Trophoblast cell (in vitro differentiated cells and primary cell): Measurements from ENCODE around the gene TTYH2.

Experiments
- DNase-seq, 2 donors: peaks; one replicate each; pipeline ENCODE4 v3.0.0-alpha.2; 2016
- H2AFZ ChIP-seq: 2 replicates; pipeline ENCODE4 v1.6.1; 2013; ENCODE audit warnings: low read length, moderate library complexity, mild to moderate bottlenecking; ENCODE audit not compliant: insufficient read depth, poor library complexity
- H2AK5ac ChIP-seq: 2 replicates; pipeline ENCODE4 v1.6.1; 2013; ENCODE audit warnings: mild to moderate bottlenecking, low read length
- H2BK120ac ChIP-seq: 2 replicates; pipeline ENCODE4 v1.6.1; 2013; ENCODE audit warnings: low read length, mild to moderate bottlenecking, moderate library complexity; ENCODE audit not compliant: insufficient read depth, poor library complexity
- H2BK12ac ChIP-seq: 2 replicates; pipeline ENCODE4 v1.6.1; 2013; ENCODE audit warnings: mild to moderate bottlenecking, low read length, moderate library complexity
- H2BK5ac ChIP-seq: 2 replicates; pipeline ENCODE4 v1.6.1; 2013; ENCODE audit warnings: low read length, low read depth, moderate library complexity, mild to moderate bottlenecking; ENCODE audit not compliant: poor library complexity
- H3K14ac ChIP-seq: 2 replicates; pipeline ENCODE4 v1.6.1; 2013; ENCODE audit warnings: mild to moderate bottlenecking, low read length
- H3K18ac ChIP-seq: 2 replicates; pipeline ENCODE4 v1.6.1; 2013; ENCODE audit warnings: mild to moderate bottlenecking, low read length
- H3K23ac ChIP-seq: 2 replicates; pipeline ENCODE4 v1.6.1; 2013; ENCODE audit warnings: low read length
- H3K27ac ChIP-seq: 2 replicates; pipeline ENCODE4 v1.5.1; 2013; ENCODE audit warnings: low read depth, mild to moderate bottlenecking, inconsistent platforms, low read length, moderate library complexity
- H3K27me3 ChIP-seq: 2 replicates; pipeline ENCODE4 v1.6.1; 2013; ENCODE audit warnings: inconsistent platforms, mild to moderate bottlenecking, low read length, moderate library complexity; ENCODE audit not compliant: insufficient read depth
- H3K36me3 ChIP-seq, 2 experiments: 1 replicate in 1 of 2; 2 replicates in 1 of 2; pipeline ENCODE4 v1.6.1; 2013; ENCODE audit warnings: low read length in 2 of 2, mild to moderate bottlenecking in 2 of 2, moderate library complexity in 1 of 2; ENCODE audit not compliant: insufficient read depth in 2 of 2, control insufficient read depth in 1 of 2
- H3K4ac ChIP-seq: 2 replicates; pipeline ENCODE4 v1.6.1; 2013; ENCODE audit warnings: low read depth, mild to moderate bottlenecking, low read length, moderate library complexity
- H3K4me1 ChIP-seq, 2 experiments: 1 replicate in 1 of 2; 2 replicates in 1 of 2; pipeline ENCODE4 v1.6.1; 2013; ENCODE audit warnings: low read length in 2 of 2, mild to moderate bottlenecking in 2 of 2, moderate library complexity in 1 of 2; ENCODE audit not compliant: insufficient read depth in 2 of 2, control insufficient read depth in 1 of 2
- H3K4me2 ChIP-seq: 2 replicates; pipeline ENCODE4 v1.6.1; 2013; ENCODE audit warnings: inconsistent platforms, mild to moderate bottlenecking, low read length, moderate library complexity
- H3K4me3 ChIP-seq: 2 replicates; pipeline ENCODE4 v1.5.1; 2013; ENCODE audit warnings: mild to moderate bottlenecking, low read depth, low read length, inconsistent platforms
- H3K79me1 ChIP-seq: one replicate; pipeline ENCODE4 v1.6.1; 2013; ENCODE audit warnings: low read length
- H3K79me2 ChIP-seq: 2 replicates; pipeline ENCODE4 v1.6.1; 2013; ENCODE audit warnings: low read length, mild to moderate bottlenecking; ENCODE audit not compliant: control insufficient read depth, insufficient read depth, poor library complexity
- H3K9ac ChIP-seq: 2 replicates; pipeline ENCODE4 v1.6.1; 2013; ENCODE audit warnings: mild to moderate bottlenecking, low read length
- H3K9me3 ChIP-seq: 2 replicates; pipeline ENCODE4 v1.6.1; 2013; ENCODE audit warnings: low read depth, mild to moderate bottlenecking, control low read depth, inconsistent platforms, low read length; ENCODE audit not compliant: insufficient read depth
- H4K12ac ChIP-seq: 2 replicates; pipeline ENCODE4 v1.6.1; 2013; ENCODE audit warnings: low read depth, mild to moderate bottlenecking, low read length, moderate library complexity
- H4K8ac ChIP-seq: 2 replicates; pipeline ENCODE4 v1.6.1; 2013; ENCODE audit warnings: low read depth, mild to moderate bottlenecking, low read length, moderate library complexity
- H4K91ac ChIP-seq: one replicate; pipeline ENCODE4 v1.6.1; 2013; ENCODE audit warnings: low read depth, mild to moderate bottlenecking, low read length, moderate library complexity
- WGBS: extraction: QIAGEN DNeasy Blood & Tissue Kit; methylation state at CpG from one replicate; pipeline ENCODE4 v1.1.7; 2013; ENCODE audit warnings: missing lambda C conversion rate; ENCODE audit not compliant: insufficient read length, insufficient coverage; ENCODE audit errors: extremely low coverage; 5-methylcytosine and 5-hydroxymethylcytosine counted together

The TTYH2 gene

GRCh38 chr17:74170924-74171323 is 42.4 kb upstream of the TTYH2 start:
- H4K12ac ChIP-seq, result no peak overlapping the region
- H3K9me3 ChIP-seq, result no peaks in the 10 kb centered on the region
- H3K9ac ChIP-seq, result no peak overlapping the region
- H3K27me3 ChIP-seq, result no peaks in the 10 kb centered on the region
- WGBS, result no CpG with 5 or more reads among the region's 1 CpG
- H3K79me1 ChIP-seq, result no peaks in the 10 kb centered on the region
- H3K18ac ChIP-seq, result no peak overlapping the region
- no peak overlapping the region for H2BK120ac ChIP-seq
- no peak overlapping the region for H3K14ac ChIP-seq
- H3K23ac ChIP-seq, result no peak overlapping the region
- no peaks in the 10 kb centered on the region for H3K4me1 ChIP-seq
- no peak overlapping the region for H4K91ac ChIP-seq
- H2AFZ ChIP-seq, result no peak overlapping the region
- H2AK5ac ChIP-seq, result no peak overlapping the region
- no peak overlapping the region for H2BK12ac ChIP-seq
- H3K4me3 ChIP-seq, result no peak overlapping the region
- no peaks in the 10 kb centered on the region for H3K36me3 ChIP-seq
- no peak overlapping the region for H3K4me2 ChIP-seq
- DNase-seq, result no peak
- no peaks in the 10 kb centered on the region for H3K79me2 ChIP-seq
- no peak overlapping the region for H3K4ac ChIP-seq
- H2BK5ac ChIP-seq, result no peak overlapping the region
- H4K8ac ChIP-seq, result no peak overlapping the region
- no peak overlapping the region for H3K27ac ChIP-seq

DNA sequence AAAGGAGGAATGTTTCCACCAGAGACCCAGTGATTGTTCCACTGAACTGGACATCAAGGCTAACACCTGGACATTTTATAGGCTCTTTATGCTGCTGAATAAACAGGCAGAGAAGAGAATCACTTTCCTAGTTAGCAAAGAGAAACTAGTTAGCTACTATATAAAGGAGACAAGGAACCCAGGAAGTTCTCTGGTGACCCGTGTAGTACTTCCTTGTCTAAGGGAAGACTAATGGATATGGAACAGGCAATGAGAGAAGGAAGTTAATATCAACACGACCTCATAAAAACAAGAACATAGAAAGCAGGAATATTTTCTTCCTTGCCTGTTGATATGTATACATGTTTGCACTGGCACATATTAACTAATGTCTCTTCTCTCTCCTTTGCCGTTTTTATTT is 40.7 kb upstream of the TTYH2 start:
- no peak overlapping the region for H3K27ac ChIP-seq
- H2BK120ac ChIP-seq, result no peak overlapping the region
- H3K36me3 ChIP-seq, result no peaks in the 10 kb centered on the region
- no peak overlapping the region for H3K14ac ChIP-seq
- H2AK5ac ChIP-seq, result no peak overlapping the region
- no peaks in the 10 kb centered on the region for H3K4me1 ChIP-seq
- no CpG with 5 or more reads among the region's 3 CpGs for WGBS
- DNase-seq, result no peak
- H4K12ac ChIP-seq, result no peak overlapping the region
- no peak overlapping the region for H2BK5ac ChIP-seq
- H4K91ac ChIP-seq, result no peak overlapping the region
- H3K27me3 ChIP-seq, result no peaks in the 10 kb centered on the region
- no peaks in the 10 kb centered on the region for H3K79me1 ChIP-seq
- H2AFZ ChIP-seq, result no peak overlapping the region
- H3K4me2 ChIP-seq, result no peak overlapping the region
- no peak overlapping the region for H3K23ac ChIP-seq
- H2BK12ac ChIP-seq, result no peak overlapping the region
- peaks cover 3% of the 10 kb centered on the region for H3K9me3 ChIP-seq
- H4K8ac ChIP-seq, result no peak overlapping the region
- H3K9ac ChIP-seq, result no peak overlapping the region
- no peaks in the 10 kb centered on the region for H3K79me2 ChIP-seq
- no peak overlapping the region for H3K18ac ChIP-seq
- H3K4me3 ChIP-seq, result no peak overlapping the region
- H3K4ac ChIP-seq, result no peak overlapping the region

DNA sequence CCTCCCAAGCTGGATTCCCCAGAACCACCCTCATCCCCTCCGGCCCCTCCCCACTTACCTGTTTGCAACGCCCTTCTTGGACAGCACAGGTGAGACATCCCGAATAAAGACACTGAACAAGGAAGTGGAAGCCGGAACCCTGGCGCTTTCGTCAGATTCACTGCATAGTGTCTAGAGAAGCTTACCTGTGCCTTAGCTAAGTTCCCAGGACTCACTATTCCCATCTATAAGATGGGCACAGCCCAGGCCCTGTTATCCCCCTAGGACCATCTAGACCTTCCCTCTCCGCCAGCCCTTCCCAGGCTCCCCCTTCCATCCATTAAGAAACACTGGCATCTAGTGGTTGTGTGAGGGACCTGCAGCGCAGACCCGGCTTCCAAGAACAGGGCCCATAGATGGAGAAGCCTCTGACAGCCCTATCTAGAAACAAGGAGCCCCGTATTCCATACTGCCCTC is 36.8 kb upstream of the TTYH2 start:
- H4K12ac ChIP-seq, result no peak overlapping the region
- no peaks in the 10 kb centered on the region for H3K4me1 ChIP-seq
- H3K27me3 ChIP-seq, result peaks cover 2% of the 10 kb centered on the region
- H2AFZ ChIP-seq, result no peak overlapping the region
- H3K4me3 ChIP-seq, result no peak overlapping the region
- peaks cover 3% of the 10 kb centered on the region for H3K9me3 ChIP-seq
- H4K8ac ChIP-seq, result no peak overlapping the region
- no peak overlapping the region for H3K14ac ChIP-seq
- H3K4ac ChIP-seq, result no peak overlapping the region
- H3K18ac ChIP-seq, result no peak overlapping the region
- peak; percentile 53 to 67 for DNase-seq
- H4K91ac ChIP-seq, result no peak overlapping the region
- H2BK120ac ChIP-seq, result no peak overlapping the region
- no CpG with 5 or more reads among the region's 10 CpGs for WGBS
- H3K27ac ChIP-seq, result no peak overlapping the region
- no peak overlapping the region for H3K4me2 ChIP-seq
- H3K36me3 ChIP-seq, result no peaks in the 10 kb centered on the region
- no peak overlapping the region for H2BK5ac ChIP-seq
- H3K79me1 ChIP-seq, result no peaks in the 10 kb centered on the region
- no peak overlapping the region for H3K23ac ChIP-seq
- no peak overlapping the region for H3K9ac ChIP-seq
- H2AK5ac ChIP-seq, result no peak overlapping the region
- H2BK12ac ChIP-seq, result no peak overlapping the region
- no peaks in the 10 kb centered on the region for H3K79me2 ChIP-seq

- Histone ChIP-seq H3K9ac (no peak overlapping the region), H3K79me1 (no peaks in the 10 kb centered on the region), H2BK120ac (no peak overlapping the region), H2AK5ac (no peak overlapping the region), H4K91ac (no peak overlapping the region), H2BK12ac (no peak overlapping the region), H2AFZ (no peak overlapping the region), H2BK5ac (no peak overlapping the region), H3K4me2 (no peak overlapping the region), H3K23ac (no peak overlapping the region), H3K4me1 (no peaks in the 10 kb centered on the region), H3K4ac (no peak overlapping the region), H3K14ac (no peak overlapping the region), H3K27me3 (peaks cover 2% of the 10 kb centered on the region), H3K4me3 (no peak overlapping the region), H3K9me3 (peaks cover 3% of the 10 kb centered on the region), H3K79me2 (no peaks in the 10 kb centered on the region), H3K36me3 (no peaks in the 10 kb centered on the region), H3K27ac (no peak overlapping the region), H4K12ac (no peak overlapping the region), H3K18ac (no peak overlapping the region), H4K8ac (no peak overlapping the region)
- no peak for DNase-seq
- no CpG with 5 or more reads among the region's 1 CpG for WGBS
These were observed 36.3 kb upstream of the TTYH2 start for GRCh38 chr17:74177018-74177450.
